GM21619 (cell line): ENCODE results near the gene NUP98.
"Not testable (repeated sequence)": the region's sequence is repeated elsewhere in the genome, so short reads cannot be mapped to it uniquely, and the experiment has no call there.

Experiments
- ATAC-seq: cut with Tn5 transposase; IDR thresholded peaks from one replicate; pipeline ENCODE4 v1.9.1; 2021; ENCODE audit not compliant: unreplicated experiment

Gene NUP98

DNA sequence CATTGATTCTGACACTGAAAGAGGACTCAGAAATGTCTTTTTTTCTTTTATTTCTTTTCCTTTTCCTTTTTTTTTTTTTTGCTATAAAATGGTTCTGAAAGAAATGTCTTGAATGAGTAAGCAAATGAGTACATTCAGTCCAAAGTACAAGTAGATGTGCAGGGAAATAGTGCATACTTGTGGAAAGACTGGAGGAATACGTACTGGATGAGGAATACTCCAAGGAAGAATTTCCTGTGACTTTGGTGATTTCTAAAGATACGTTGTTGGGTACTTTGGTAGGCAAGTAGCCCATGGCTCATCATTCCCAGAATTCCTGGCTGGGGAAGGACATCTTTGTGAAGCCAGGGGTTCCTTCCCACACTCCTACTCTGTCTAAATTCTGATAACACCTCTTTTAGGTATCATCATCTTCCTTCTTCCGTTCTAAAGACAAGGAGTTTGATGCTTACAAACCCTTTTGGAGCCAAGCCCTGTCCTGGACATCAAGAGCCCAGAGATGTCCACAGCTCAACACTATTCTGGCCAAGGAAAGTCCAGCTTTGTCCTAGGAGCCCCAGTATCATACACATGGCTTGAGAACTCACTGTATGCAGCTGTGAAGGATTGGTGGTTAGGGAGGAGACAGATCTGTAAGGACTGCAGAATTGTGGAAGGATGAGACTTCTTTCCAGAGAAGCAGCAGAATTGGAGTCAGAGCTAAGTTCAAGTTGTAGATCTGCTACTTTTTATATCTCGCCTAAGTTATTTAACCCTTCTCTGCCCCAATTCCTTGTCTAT, 4.8 kb upstream of the NUP98 start:
- ATAC-seq, result no peak

GRCh38 chr11:3799873-3800272, 2.5 kb upstream of the NUP98 start:
- ATAC-seq, result no peak

- ATAC-seq, result no peak
Measured at GRCh38 chr11:3799143-3799542, 1.8 kb upstream of the NUP98 start.

DNA sequence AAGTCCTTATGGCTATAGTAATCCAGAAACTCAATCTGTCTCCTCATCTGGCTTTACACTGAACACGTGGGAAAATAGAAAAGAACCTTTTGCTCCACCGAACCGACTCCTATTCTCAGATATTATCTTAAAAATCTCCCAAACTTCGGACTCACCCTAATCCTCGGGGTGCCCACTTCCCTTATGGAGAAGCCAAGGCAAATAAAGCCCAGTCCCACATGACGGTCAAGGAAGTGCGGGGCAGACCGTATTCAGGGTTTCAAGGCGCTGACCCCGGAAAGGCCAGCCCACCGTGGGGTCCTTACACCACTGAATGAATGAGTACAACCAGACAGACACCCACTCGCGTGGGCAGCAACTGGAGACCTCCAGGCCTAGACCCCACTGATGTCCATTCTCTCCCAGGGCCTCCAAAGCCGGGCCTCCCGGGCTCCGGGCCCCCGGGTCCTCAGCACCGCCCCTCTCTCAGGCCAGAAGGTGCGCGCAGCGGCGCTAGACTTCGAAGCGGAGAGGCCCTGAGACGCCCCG, 489 bp downstream of the NUP98 start:
- peak; percentile 31 for ATAC-seq

DNA sequence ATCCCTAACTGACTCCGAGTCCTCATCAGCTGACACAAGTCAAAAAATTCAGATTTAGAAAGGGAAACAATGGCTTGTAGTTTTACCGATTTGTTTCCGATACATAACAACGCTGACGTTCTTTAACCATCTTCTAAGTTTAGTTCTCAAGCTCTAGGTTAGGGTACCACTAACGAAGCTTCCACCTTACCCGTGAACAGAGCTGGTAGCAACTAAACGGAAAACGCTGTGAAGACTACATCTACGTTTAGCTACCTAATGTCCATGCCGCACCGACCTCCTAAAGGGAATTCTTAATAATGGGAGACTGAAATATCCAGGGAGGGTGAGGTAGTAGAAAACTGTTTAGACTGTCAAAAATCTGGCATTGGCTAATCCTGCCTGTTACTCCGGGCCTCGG, 1.0 kb downstream of the NUP98 start:
- ATAC-seq, result no peak

DNA sequence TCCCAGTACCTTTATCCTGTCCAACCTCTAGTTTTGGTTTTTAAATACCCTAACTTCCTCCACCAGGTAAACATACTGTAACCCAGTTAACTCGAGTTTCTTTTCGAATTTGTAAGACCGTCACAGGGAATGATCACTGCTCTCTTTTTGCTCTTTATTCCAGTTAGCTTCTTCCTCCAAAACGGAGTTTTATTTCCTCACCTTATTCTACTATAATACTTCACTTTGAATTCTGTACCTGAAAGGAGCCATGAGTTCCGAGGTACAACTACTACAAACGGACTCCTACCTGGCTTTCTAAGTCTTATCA, 1.4 kb downstream of the NUP98 start:
- ATAC-seq, result no peak

- no peak for ATAC-seq
Measured at GRCh38 chr11:3795131-3796001, 2.0 kb downstream of the NUP98 start.

- ATAC-seq, result not testable (repeated sequence)
Measured at GRCh38 chr11:3794387-3794786, 3.0 kb downstream of the NUP98 start.

DNA sequence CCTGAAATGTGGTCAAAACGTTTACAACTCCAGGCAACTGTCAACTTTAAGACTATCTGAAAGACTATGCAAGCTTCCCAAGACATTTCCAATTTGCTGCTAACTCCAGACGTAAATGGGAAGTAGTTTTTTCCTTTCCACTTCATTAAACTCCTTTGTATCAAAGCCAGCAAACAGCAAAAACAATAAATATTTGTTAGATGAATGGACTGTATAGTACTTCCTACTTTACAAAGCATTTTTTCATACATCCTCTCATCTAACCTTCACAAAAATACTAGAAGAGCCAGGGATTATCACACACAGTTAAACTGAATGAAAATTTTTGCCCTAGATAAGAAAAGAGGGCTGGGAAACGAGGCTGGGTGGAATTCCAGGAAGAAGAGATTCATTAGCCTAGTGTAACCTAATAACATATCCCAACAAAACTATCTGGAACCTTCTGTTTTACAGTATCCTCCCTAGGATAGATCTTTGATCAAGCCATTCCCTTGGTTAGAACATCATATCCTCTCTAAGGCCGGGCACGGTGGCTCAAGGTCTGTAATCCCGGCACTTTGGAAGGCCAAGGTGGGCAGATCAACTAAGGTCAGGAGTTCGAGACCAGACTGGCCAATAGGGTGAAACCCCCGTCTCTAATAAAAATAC, 10.4 kb downstream of the NUP98 start:
- no peak for ATAC-seq

DNA sequence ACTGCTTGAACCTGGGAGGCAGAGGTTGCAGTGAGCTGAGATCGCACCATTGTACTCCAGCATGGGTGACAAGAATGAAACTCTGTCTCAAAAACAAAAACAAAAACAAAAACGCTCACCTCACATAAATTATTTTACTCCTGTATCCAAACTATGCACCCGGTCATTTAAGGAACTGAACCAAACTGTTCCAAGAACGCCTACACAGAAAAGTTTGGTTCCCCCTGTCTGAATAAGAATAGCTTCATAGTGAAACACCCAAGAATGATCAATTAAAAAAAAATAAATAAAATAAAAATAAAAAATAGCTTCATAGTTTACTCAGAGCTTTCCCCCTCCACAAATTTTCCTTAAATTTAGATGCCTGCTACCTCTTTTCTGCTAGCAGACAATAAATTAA, 13.7 kb downstream of the NUP98 start:
- ATAC-seq, result no peak

DNA sequence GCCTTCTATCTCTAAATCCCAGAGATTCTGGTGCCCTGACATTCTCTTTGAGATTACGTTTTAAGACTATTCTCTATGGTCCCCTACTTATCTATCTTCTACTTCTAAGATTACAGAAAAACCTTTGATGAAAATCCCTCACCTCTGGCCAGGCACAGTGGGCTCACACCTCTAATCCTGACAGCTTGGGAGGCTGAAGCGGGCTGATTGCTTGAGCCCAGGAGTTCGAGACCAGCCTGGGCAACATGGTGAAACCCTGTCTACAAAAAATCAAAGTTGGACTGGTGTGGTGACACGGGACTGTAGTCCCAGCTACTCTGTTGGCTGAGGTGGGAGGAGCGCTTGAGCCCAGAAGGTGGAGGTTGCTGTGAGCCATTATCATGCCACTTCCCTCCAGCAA, 14.4 kb downstream of the NUP98 start:
- no peak for ATAC-seq

- ATAC-seq, result no peak
Measured at GRCh38 chr11:3781423-3781822, 15.9 kb downstream of the NUP98 start.

DNA sequence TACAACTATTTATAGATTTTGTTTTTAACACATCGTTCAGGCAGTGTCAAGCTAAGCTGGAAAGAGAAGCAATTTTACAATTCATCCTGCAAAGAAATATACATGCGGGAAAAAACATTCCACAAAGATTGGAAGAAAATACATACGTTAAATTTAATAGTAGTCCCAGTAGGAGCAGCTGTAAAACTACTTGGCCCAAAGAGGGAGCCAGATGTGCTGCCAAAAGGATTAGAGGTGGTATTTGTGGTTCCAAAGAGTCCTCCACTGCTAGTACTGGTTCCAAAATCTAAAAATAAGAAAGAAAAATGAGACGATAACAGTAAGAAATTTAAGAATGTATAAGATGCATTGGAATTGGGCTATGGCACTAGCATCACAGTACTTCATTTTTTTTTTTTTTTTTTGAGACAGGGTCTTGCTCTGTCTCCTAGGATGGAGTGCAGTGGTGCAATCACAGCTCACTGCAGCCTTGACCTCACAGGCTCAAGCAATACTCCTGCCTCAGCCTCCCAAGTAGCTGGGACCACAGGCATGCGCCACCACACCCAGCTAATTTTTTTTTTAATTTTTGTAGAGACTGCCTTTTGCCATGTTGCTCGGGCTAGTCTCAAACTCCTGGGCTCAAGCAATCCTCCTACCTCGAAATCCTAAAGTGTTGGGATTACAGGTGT, 21.5 kb downstream of the NUP98 start:
- ATAC-seq, result no peak

DNA sequence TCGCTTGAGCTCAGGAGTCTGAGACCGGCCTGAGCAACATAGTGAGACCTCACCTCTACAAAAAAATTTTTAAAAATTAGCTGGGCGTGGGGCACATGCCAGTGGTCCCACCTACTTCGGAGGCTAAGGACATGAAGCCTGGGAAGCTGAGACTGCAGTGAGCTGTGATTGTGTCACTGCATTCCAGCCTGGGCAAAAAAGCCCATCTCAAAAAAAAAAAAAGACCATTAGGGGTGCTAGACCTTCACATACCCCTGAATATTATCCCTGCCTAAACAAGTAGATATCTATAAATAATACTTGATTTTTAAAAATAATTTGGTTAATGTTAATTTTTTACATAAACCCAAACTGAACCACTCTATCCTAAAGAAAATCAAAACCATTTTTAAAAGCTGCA, 24.2 kb downstream of the NUP98 start:
- no peak for ATAC-seq

DNA sequence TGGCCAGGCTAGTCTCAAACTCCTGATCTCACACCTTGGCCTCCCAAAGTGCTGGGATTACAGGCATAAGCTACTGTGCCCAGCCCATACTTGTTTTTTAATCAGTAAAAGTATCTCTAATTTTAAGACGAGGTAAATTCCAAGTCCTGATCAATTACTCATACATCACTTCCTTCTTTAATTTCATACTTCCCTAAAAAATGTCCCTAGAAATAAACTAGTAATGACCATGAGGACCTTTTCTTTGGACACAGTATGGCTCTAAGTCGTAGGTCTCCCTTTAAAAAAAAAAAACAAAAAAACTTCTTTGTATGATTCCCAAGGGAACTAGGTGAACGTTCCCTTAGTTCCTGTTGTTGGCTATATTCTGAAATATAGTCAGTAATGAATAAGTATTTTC, 29.8 kb downstream of the NUP98 start:
- ATAC-seq, result no peak

GRCh38 chr11:3766836-3767235, 30.5 kb downstream of the NUP98 start:
- ATAC-seq, result not testable (repeated sequence)

GRCh38 chr11:3764266-3764665, 33.1 kb downstream of the NUP98 start:
- ATAC-seq, result no peak

DNA sequence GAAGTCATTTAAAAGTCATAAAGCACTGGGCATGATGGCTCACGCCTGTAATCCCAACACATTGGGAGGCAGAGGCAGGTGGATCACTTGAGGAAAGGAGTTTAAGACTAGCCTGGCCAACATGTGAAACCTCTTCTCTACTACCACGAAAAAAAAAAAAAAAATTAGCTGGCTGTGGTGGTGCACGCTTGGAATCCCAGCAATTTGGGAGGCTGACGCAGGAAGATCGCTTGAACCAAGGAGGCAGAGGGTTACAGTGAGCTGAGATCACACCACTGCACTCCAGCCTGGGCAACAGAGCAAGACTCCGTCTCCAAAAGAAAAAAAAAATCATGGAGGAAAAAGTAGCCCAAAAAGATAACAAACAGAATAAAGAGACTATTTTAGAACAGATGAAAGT, 42.2 kb downstream of the NUP98 start:
- ATAC-seq, result no peak

- no peak for ATAC-seq
Measured at GRCh38 chr11:3753110-3753509, 44.2 kb downstream of the NUP98 start.

DNA sequence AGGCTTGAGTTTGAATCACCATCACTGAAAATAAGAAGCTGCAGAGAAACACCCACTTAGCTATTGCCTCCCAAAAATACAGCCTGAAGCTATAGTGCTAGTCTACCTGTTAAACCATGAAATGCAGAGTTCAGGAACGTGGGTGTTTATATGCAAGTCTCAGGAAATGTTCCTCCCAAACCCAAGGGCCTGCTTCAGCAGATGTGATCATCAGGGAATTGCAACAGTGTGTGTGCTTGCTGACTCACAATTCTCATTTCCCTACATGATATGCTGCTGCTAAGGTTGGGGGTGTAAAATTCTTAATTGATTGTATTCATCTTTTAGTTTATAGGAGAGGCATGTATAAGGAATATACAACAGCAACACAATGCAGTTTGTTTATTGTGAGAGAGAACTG, 49.6 kb downstream of the NUP98 start:
- ATAC-seq, result no peak

DNA sequence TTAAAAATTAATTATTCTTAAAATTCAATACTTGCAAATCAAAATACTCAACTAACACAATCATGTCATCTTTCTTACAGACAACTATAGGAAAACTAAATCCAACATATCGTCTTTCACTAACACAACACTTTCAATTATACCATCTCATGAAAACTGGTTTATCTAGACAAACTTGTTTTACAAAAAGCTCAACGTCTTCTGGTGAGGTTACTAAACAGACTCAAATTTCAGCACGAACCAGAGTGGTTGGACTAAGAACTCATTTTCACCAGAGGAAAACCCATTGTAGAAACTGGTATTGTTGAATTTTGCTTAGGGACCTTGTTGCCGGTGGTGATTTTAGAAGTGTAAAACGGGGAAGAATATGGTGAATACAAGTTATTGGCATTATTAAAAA, 52.2 kb downstream of the NUP98 start:
- no peak for ATAC-seq
